HG03108 (cell line): ENCODE data around the gene IGFBP5.

Experiments
- ATAC-seq: cut with Tn5 transposase; IDR thresholded peaks from one replicate; pipeline ENCODE4 v1.9.1; 2021; ENCODE audit warnings: moderate library complexity; ENCODE audit not compliant: unreplicated experiment

IGFBP5 gene

DNA sequence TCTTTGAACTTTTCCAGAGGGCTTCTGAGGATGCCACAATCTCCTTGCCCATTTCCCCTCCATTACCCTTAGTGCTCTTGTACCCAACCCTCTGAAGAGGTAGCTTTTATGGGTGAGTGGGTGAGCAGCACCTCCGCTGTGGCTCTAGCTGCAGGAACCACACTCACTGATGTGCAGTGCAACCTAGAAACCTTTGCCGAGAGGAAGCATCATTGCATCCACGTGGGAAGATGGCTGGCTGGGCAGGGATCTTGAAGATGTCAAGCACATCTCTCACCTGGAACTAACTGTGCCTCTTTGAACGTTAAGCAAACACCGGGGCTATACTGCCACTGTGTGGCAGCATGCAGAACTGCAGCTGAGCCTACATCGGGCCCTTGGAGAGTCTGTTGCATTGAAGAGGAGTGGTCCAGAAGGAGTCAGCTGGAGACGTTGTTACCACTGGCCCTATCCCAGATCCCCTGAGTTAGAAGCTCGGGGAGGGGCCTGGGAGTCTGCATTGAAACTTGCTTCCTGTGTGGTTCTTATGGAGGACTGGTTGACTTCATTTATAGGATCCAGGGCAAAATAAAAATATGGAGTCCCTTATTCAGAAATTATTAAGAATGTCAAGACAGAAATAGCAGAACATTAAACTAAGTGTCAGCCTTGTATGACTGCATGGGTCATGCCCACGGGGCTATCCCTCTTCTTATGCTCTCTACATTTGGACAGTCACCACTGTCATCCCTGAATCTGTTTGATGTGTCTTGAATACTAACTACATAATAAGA, 28.7 kb downstream of the IGFBP5 start:
- peak; percentile 68 for ATAC-seq

- ATAC-seq: no peak
Observed at GRCh38 chr2:216665717-216666116, 29.6 kb downstream of the IGFBP5 start.

DNA sequence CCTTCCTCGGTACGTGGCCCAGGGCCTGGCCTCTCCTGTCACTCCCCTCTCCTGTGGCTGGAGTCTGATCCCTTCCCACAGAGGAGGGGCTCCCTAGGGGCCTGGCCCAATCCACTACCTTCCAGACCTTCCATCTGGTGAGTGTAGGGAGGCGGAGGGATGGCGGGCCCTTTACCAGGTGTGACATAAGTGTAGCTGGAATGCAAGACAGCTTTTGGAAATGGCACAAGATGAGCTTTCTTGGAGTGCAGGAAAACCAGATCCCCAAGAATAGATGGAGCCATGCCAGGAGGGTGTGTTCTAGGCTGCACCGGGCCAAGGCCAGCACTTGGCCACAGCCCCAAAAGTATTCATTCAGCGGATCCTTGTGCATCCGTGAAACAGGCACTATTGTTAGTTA, 30.1 kb downstream of the IGFBP5 start:
- ATAC-seq: no peak

DNA sequence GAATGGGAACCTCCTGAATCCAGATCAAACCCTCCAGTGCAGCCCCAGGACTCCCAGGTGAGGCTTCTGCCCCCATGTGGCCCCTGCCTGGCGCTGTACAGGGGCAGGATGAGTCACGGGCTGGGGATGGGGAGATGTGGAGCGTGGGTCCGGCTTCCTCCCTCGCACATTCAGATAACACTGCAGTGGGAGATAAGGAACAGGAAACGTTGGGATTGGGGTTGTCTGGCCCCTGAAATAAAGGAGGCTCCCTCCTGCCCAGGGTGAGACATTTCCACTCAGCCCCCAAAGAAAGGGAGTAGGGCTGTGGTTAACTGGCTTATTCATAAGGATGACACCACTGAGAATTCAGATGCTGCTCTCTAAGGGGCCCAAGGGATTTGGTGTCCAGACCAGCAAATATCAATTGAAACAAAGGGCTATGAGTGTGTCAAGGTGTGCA, 30.7 kb downstream of the IGFBP5 start:
- no peak for ATAC-seq

DNA sequence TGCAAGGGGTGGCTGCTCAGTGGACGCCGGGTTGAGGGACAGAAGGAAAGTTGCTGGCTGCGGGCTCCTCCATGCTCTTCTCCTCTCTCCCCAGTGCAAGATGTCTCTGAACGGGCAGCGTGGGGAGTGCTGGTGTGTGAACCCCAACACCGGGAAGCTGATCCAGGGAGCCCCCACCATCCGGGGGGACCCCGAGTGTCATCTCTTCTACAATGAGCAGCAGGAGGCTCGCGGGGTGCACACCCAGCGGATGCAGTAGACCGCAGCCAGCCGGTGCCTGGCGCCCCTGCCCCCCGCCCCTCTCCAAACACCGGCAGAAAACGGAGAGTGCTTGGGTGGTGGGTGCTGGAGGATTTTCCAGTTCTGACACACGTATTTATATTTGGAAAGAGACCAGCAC, 31.5 kb downstream of the IGFBP5 start:
- no peak for ATAC-seq

GRCh38 chr2:216663106-216663505, 32.2 kb downstream of the IGFBP5 start:
- no peak for ATAC-seq

GRCh38 chr2:216661639-216662375, 33.5 kb downstream of the IGFBP5 start:
- no peak for ATAC-seq

DNA sequence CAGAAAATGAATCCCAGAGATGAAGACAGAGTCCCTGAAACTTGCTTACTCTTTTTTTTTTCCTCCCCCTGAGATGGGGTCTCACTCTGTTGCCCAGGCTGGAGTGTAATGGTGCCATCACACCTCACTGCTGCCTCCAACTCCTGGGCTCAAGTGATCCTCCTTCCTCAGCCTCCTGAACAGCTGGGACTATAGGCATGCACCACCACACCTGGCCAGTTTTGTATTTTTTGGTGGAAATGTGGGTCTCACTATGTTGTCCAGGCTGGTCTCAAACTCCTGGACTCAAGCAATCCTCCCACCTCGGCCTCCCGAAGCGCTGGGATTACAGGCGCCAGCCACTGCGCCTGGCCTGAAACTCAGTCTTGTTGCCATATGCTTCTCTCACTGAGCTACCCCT, 34.3 kb downstream of the IGFBP5 start:
- no peak for ATAC-seq

DNA sequence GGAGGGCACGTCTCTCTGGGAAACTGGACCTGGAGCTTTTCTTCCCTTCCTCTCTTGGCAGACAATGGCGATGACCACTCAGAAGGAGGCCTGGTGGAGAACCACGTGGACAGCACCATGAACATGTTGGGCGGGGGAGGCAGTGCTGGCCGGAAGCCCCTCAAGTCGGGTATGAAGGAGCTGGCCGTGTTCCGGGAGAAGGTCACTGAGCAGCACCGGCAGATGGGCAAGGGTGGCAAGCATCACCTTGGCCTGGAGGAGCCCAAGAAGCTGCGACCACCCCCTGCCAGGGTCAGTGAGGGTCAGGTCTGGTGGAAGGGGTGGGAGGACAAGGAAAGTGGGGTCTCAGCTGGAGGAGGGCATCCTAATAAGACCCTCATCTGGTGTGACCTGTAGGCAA, 34.9 kb downstream of the IGFBP5 start:
- no peak for ATAC-seq

DNA sequence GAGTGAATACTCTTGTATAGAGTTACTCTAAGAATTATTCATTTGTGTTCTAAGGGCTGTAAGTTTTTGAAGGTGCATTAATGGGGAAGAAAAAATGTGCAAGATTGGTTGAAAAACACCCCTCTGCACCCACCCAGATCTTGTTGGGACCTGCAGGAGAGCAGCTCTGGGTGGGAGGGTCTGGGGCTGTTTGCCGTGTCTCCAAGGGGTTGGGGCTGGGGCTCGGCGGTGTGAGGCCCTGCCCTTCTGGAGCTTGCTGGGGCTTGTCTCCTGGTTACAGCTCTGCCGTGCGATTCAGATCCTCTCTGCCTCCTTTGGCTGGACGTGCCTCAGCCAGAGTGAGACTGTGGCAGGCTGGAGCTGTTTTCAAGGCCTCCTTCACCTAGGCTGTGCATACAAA, 36.1 kb downstream of the IGFBP5 start:
- no peak for ATAC-seq

GRCh38 chr2:216658757-216659156, 36.6 kb downstream of the IGFBP5 start:
- no peak for ATAC-seq

DNA sequence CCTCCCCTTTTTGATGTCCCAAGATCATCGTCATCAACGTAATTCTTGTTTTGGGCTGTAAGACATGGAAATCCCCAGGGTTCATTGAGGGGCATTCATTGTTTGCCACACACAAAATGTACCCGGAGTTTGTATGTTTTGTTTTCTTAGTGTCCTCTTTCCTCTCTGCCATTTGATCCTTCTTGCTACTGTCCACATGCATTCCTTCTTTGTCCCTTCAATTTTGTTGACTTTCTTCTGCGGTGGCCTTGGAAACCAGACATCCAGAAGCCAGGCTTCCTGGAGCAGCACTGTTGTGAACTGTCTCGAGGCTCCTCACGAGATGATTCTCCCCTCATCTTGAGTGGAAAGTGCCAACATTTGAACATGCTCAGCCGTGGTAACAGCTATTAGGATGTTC, 37.4 kb downstream of the IGFBP5 start:
- no peak for ATAC-seq

DNA sequence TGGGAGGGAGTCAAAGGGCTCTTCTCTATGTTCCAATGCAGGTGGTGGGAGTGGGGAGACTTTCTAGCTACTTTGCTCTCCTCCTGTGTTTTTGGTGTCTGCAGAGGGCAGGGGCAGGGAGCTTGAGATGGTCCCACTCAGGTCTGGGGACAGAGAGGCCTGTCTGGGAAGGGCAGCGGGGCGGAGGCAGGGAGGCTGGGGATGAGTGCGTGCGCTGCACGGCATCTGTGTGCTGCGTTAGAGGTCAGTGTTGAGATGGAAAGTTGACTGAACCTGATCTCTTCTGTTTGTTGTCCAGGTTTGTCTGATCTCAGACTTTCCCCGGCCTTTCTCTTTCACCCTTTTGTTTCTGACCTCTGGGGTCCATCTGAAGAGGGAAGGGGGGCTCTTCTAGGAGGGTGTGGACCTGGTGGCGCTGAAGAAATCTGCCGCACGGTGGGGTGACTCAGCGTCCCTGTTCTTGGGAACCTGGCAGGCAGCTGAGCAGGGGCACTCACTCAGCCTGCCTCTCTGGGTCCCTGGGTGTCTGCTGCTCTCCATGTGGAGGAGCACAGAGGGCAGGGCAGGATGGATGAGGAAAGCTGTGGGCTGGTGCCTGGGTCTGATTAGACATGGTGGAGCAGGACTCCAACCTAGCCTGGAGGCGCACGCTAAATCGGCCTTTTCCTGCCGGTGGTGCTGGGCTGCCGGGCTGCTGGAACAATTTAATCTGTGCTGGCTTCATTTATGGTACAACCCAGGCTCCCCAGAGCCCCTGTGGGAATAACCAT, 38.1 kb downstream of the IGFBP5 start:
- ATAC-seq: no peak

DNA sequence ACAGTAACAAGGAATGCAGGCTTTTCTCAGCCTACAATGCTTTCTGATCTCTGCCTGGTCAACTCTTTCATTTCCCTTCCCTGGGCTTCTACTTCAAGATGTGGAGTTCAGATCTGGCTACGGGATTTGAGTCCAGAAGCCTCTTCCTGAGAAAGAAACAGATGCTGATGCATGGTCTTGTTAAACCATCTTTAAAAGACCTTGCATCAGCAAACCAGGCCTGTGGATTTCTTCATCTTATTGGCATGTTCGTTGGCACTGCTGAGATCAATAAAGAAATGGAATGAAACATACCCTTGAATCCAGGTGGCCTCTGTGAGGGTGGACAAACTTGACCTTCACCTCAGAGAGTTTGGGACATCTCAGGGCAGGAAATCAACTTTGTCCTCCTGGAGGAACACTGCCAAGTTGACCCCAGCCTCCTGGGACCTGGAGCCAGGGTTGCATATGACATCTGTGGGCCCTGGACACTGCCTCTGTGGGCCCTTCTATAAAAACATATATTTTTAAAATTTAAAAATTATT, 40.8 kb downstream of the IGFBP5 start:
- ATAC-seq: no peak

DNA sequence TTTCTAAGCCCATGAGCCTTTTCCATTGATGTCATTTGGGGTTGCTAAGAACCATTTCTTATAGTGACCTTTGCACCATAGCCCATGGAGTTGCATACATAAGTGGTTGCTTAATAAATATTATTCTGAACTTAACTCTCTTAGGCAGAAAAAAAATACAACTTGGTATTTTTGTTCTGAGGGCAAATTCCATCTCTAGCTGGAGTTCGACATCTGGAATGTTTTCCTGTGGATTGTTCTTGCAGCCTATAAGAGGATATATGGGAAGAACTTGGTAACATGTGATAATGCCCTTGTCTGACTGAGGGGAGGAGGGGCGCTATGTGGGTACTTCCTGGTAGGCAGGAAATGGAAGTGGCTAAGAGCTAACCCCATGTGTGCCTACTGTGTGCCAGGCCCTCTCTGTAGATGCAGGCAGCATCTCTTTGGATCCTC, 41.4 kb downstream of the IGFBP5 start:
- no peak for ATAC-seq

GRCh38 chr2:216653093-216653799, 42.1 kb downstream of the IGFBP5 start:
- ATAC-seq: no peak

DNA sequence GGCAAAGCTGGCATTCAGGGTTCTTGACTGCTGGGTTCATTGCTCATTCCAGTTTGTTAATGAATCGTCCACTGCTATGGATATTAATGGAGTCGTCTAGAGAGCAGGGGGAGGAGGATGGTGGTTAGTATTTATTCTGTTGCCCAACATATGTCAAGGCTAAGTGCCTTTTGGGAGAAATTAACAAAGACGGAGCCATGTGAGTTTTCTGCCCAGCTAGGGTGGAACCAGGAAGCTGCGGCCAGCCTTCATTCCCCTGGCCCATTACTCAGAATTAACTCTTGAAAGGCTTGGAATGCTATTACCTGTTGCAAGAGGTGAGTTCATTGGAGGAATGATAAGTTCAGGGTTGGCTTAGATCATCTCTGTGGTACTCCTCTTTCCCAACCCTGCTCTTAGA, 42.8 kb downstream of the IGFBP5 start:
- ATAC-seq: no peak

DNA sequence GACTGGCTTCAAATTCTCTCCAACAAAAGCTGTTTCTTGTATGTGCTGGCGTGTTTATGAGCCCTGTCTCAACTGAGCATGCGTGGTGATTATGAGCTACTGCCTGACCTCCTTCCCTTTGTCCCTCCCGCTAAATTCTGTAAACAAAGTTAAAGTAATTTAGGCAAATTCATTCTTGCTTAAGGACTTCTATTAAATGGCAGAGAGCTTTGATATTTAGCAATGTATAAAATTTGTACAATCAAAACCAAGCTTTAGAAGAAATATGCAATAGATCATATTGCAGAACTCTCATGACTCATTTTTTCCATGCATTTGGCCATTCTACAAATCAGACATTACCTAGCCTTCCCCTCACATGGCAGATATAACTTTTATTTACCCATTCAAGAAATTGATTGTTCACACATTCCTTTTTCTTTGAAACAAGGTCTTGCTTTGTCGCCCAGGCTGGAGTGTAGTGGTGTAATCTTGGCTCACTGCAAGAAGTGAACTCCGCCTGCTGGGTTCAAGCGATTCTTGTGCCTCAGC, 43.9 kb downstream of the IGFBP5 start:
- no peak for ATAC-seq

GRCh38 chr2:216650626-216651257, 44.6 kb downstream of the IGFBP5 start:
- no peak for ATAC-seq

GRCh38 chr2:216649574-216649973, 45.8 kb downstream of the IGFBP5 start:
- no peak for ATAC-seq
